ENCODE measurements around the gene PDZD4. TPM values are rescaled to one million over a fixed set of nuclear protein-coding genes. Genes with fewer than 3 reads are reported as not detected.

PDZD4 gene
- total RNA-seq, 1 donor from 2014 or later = 0.07 TPM

DNA sequence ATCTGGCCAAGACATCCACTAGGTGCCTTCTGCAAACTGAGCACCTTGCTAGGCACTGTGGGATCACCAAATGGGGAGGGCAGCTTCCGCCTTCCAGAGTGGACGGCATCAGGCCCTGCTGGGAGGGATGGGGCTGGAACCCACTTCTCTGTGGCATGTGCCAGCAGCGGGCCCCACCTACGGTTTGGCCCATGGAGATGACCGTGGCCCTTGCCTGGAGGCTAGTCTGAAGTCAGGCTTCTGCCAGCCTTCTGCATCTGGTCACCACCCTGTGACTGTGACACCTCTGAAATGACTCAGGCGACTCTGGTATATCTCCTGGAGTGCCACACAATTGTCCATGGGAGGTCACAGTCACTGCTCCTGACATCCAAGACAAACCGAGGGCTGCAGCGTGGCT, 28.7 kb downstream of the PDZD4 start:
- POLR2A ChIA-PET = no interaction called here
- intact Hi-C loops (cut with micrococcal nuclease) = no loop called here
- TF ChIP-seq, protein P1, sequence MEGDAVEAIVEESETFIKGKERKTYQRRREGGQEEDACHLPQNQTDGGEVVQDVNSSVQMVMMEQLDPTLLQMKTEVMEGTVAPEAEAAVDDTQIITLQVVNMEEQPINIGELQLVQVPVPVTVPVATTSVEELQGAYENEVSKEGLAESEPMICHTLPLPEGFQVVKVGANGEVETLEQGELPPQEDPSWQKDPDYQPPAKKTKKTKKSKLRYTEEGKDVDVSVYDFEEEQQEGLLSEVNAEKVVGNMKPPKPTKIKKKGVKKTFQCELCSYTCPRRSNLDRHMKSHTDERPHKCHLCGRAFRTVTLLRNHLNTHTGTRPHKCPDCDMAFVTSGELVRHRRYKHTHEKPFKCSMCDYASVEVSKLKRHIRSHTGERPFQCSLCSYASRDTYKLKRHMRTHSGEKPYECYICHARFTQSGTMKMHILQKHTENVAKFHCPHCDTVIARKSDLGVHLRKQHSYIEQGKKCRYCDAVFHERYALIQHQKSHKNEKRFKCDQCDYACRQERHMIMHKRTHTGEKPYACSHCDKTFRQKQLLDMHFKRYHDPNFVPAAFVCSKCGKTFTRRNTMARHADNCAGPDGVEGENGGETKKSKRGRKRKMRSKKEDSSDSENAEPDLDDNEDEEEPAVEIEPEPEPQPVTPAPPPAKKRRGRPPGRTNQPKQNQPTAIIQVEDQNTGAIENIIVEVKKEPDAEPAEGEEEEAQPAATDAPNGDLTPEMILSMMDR (IDR thresholded peaks at IDR 0.05) = no peak
- Mint-ChIP-seq H3K36me3 (ENCODE audit: low read depth) (peaks cover 18% of the 10 kb centered on the region), H3K27ac (no peak overlapping the region), H3K4me1 (no peaks in the 10 kb centered on the region), H3K4me3 (no peak overlapping the region), H3K27me3 (no peaks in the 10 kb centered on the region), H3K9me3 (no peaks in the 10 kb centered on the region)
- CTCF ChIA-PET = no interaction called here
- no peak for ATAC-seq (ENCODE audit: low read depth)
- DNase-seq = no peak

DNA sequence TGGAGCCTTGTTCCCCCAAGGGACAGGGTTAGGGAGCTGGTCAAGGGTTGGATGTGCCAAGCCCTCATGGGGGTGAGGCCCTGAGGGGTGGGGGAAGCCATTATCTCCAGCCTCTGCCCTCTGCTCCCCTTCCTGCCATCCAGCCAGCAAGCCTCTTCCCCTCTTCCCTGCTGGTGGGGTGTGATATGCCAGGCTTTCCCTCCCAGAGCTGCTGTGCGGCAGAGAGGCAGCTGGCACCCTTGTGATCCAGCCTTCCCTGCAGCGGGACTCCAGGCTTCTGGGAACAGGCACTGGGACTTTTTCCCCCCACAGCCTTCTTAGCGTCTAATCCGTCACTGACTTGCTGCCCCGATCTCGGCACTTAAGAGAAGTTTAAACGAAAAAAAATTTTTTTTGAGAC, 29.6 kb downstream of the PDZD4 start:
- no peak for ATAC-seq (ENCODE audit: low read depth)
- ChIA-PET CTCF (no interaction called here), POLR2A (no interaction called here)

DNA sequence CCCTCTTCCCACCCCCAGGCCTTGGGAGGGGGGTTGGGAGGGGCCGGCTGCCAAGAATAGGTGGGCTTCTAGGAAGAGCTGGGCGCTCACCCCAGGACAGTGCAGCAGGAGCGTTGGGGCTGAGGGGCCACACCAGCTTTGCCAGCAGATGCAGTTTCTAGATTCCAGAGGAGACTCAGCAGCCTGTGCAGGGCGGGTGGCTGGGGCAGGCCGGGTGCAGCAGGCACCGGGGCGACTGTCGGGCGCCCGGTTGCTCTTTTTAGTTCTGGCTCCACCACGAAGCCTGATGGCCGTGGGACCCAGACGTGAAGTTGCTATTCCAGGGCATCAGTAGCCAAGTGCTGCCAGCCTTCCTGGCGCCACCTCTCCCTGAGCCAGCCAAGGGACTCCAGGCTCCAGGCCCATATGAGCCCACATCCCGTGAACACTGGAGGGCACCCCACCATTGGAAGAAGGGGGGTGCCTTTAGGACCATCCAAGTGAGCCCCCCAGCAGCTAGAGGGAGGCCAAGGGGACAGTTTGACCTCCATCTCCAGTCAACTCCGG, 30.1 kb downstream of the PDZD4 start:
- H3K4me3 Mint-ChIP-seq = no peak overlapping the region
- peaks cover 7% of the 10 kb centered on the region for H3K4me1 Mint-ChIP-seq
- no peaks in the 10 kb centered on the region for H3K27me3 Mint-ChIP-seq
- ChIA-PET CTCF (no interaction called here), POLR2A (no interaction called here)
- H3K36me3 Mint-ChIP-seq (ENCODE audit: low read depth) = peaks cover 22% of the 10 kb centered on the region
- H3K27ac Mint-ChIP-seq = no peak overlapping the region
- no peak for DNase-seq
- no peaks in the 10 kb centered on the region for H3K9me3 Mint-ChIP-seq
- intact Hi-C loops (cut with micrococcal nuclease) = no loop called here
- no peak for ATAC-seq (ENCODE audit: low read depth)
- TF ChIP-seq, protein P1 (IDR thresholded peaks at IDR 0.05) = no peak

More for the DNA sequence above, 29.6 kb downstream of the PDZD4 start:
- TF ChIP-seq, protein P1 (IDR thresholded peaks at IDR 0.05) = no peak
- intact Hi-C loops (cut with micrococcal nuclease) = no loop called here
- Mint-ChIP-seq H3K4me3 (no peak overlapping the region), H3K36me3 (ENCODE audit: low read depth) (peaks cover 22% of the 10 kb centered on the region), H3K27ac (no peak overlapping the region), H3K4me1 (peaks cover 7% of the 10 kb centered on the region), H3K9me3 (no peaks in the 10 kb centered on the region), H3K27me3 (no peaks in the 10 kb centered on the region)
- no peak for DNase-seq

DNA sequence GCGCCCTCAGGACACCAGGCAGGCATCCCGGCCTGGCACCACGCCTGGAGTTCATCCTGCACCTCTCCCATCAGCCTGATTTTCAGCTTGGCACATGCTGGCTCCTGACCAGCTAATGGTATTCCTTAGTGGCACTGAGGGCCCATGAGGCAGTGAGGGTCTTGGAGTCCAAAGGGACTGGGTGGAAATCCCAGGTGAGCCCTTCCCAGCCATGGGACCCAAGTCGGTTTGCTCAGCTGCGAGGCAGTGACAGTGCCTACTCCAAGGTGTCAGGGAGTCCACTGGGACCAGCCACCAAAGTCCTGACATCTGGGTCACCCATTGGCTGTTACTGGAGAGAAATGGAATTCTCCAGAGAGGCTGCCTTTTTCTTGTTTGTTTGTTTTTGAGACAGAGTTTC, 31.0 kb downstream of the PDZD4 start:
- no peaks in the 10 kb centered on the region for H3K27me3 Mint-ChIP-seq
- H3K4me3 Mint-ChIP-seq = no peak overlapping the region
- intact Hi-C loops (cut with micrococcal nuclease) = no loop called here
- POLR2A ChIA-PET = no interaction called here
- H3K9me3 Mint-ChIP-seq = no peaks in the 10 kb centered on the region
- DNase-seq (no peak), ATAC-seq (ENCODE audit: low read depth) (no peak)
- H3K27ac Mint-ChIP-seq = no peak overlapping the region
- TF ChIP-seq, protein P1 (IDR thresholded peaks at IDR 0.05) = no peak
- H3K4me1 Mint-ChIP-seq = peaks cover 9% of the 10 kb centered on the region
- H3K36me3 Mint-ChIP-seq (ENCODE audit: low read depth) = peaks cover 25% of the 10 kb centered on the region
- CTCF ChIA-PET = no interaction called here

DNA sequence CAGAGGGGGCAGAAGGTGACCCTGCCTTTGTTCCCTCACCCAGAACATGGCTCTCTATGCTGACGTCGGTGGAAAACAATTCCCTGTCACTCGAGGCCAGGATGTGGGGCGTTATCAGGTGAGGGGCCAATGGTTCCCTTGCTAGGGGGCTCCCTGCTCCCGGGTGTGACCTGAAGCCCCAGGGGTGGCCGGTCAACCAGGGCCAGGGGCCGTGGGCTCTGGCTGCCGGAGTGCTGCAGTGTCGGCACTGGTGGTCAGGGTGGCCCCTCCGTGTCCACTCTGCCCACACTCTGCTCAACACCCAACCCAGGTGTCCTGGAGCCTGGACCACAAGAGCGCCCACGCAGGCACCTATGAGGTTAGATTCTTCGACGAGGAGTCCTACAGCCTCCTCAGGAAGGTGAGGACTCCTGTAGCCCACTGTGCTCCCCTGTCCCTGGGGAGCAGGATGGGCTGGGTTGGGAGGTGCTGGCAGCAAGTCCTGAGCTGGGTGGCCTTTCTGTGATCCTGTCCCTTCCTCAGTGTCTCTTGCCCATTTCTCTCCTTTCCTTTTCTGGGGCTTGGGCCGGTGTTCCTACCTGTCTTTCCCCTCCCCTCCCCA, 32.8 kb downstream of the PDZD4 start:
- DNase-seq = no peak
- H3K4me1 Mint-ChIP-seq = peaks cover 17% of the 10 kb centered on the region
- TF ChIP-seq, protein P1 (IDR thresholded peaks at IDR 0.05) = no peak
- no peaks in the 10 kb centered on the region for H3K9me3 Mint-ChIP-seq
- H3K27ac Mint-ChIP-seq = no peak overlapping the region
- CTCF ChIA-PET = no interaction called here
- ATAC-seq (ENCODE audit: low read depth) = no peak
- POLR2A ChIA-PET = no interaction called here
- H3K27me3 Mint-ChIP-seq = no peaks in the 10 kb centered on the region
- no peak overlapping the region for H3K4me3 Mint-ChIP-seq
- peaks cover 27% of the 10 kb centered on the region for H3K36me3 Mint-ChIP-seq (ENCODE audit: low read depth)
- intact Hi-C loops (cut with micrococcal nuclease) = no loop called here
